ENCODE results near the gene EMP1. TPM values are rescaled to one million over a fixed set of nuclear protein-coding genes. Genes with fewer than 3 reads are reported as not detected.
A peak's percentile ranks its signal among the peaks of the same experiment; 100 is the strongest.

Gene EMP1
- total RNA-seq, 4 donors from 2014 or later: 43.2 to 837 (median 738) TPM

DNA sequence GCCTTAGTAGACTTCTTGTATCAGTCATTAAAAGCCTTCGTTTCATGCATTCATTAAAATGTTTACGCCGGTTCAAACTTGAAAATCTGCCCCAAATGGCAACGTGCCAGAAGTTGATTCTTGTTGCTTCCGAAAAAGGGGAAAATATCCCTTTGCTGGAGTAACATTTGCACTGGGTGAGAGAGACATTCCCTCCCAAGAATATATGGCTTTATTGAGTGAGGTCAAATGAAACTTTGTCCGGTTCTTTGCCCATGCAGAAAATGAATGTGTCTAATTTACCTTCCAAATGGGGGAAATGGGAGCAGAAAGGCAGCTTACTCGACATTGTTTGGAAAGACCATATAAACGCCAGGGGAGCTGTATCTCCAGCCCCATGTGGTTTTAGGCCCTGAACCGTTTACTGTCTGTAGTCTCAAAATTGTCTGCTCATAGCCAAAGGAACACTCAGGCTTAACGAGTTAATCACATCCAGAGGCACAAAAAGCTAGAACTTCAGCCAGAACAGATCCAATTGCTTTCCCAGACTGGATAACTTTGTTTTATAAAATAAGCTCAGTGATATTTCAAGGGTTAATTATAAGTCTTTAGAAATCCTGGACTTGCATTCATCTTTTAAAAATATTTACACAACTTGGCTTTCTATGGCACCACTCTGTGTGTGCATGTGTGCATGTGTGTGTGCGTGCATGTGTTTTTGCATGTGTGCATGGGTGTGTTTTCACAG, 2.9 kb upstream of the EMP1 start:
- TF ChIP-seq EP300 (IDR thresholded peaks at IDR 0.05; ENCODE audit: low read depth) (no peak), POLR2AphosphoS5 (IDR thresholded peaks at IDR 0.05) (no peak), POLR2A (IDR thresholded peaks at IDR 0.05) (no peak)
- TF ChIP-seq, protein P1, sequence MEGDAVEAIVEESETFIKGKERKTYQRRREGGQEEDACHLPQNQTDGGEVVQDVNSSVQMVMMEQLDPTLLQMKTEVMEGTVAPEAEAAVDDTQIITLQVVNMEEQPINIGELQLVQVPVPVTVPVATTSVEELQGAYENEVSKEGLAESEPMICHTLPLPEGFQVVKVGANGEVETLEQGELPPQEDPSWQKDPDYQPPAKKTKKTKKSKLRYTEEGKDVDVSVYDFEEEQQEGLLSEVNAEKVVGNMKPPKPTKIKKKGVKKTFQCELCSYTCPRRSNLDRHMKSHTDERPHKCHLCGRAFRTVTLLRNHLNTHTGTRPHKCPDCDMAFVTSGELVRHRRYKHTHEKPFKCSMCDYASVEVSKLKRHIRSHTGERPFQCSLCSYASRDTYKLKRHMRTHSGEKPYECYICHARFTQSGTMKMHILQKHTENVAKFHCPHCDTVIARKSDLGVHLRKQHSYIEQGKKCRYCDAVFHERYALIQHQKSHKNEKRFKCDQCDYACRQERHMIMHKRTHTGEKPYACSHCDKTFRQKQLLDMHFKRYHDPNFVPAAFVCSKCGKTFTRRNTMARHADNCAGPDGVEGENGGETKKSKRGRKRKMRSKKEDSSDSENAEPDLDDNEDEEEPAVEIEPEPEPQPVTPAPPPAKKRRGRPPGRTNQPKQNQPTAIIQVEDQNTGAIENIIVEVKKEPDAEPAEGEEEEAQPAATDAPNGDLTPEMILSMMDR (IDR thresholded peaks at IDR 0.05): no peak
- Histone ChIP-seq H3K27me3 (no peaks in the 10 kb centered on the region), H3K9me3 (no peaks in the 10 kb centered on the region), H3K36me3 (no peaks in the 10 kb centered on the region), H3K4me3 (no peak overlapping the region), H3K27ac (no peak overlapping the region), H3K4me1 (peaks cover 9 to 36% (median 17%) of the 10 kb centered on the region in 4 donors)
- WGBS, 2 donors (ENCODE audit: low coverage in 1 of 2): 57 to 69% methylated on average over 2 to 11 of the region's 11 CpGs
- intact Hi-C loops (cut with DNase I; ENCODE audit: low total_unique reads) (no loop called here), in situ Hi-C loops (cut with MboI; ENCODE audit: low pct_ligation_motif_present in 1 of 4, low pct_unique_long_range_greater_than_20kb in 1 of 4, low sequenced_read_pairs in 3 of 4) (no loop called here)
- DNase-seq: no peak

DNA sequence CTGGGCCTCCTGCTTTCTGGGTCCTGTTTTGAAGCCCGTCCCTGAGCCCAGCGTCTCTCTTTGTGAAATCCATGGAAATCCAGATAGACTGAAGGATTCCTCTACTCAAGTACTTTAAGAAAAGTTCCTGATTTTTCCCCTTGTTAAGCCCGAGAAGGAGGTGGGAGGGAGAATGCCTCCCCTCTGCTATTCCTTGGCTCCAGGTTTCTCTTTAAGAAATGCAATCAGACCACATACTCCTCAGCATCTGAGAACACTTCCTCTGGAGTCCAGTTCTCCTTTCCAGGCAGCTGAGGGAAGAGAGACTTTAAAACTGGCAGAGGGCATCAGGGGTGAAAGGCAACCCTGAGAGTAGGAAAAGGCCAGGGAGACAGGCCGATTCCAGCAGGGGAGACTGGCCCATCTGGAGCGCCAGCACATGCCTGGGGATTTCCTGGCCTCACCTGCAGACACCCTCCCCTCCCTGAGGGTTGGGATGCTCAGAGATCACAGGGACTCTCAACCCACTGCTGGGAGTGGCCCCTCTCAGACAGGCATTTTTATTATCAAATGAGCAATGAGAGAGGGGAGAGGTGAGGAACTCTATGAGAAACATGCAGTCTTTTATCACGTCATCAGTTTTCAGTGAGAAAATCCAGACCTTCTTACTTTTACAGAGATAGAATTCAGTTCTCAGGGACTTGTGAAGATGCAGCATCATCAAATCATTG, 2.0 kb upstream of the EMP1 start:
- in situ Hi-C loops (cut with MboI; ENCODE audit: low pct_ligation_motif_present in 1 of 4, low pct_unique_long_range_greater_than_20kb in 1 of 4, low sequenced_read_pairs in 3 of 4) (no loop called here), intact Hi-C loops (cut with DNase I; ENCODE audit: low total_unique reads) (loop anchor here (5.0 kb wide), 1 partner anchor 92 kb away; the partner anchor contains the start of gene GSG1)
- no peak for DNase-seq
- Histone ChIP-seq H3K27me3 (no peaks in the 10 kb centered on the region), H3K4me1 (peaks cover 9 to 43% (median 17%) of the 10 kb centered on the region in 4 donors), H3K36me3 (no peaks in the 10 kb centered on the region), H3K4me3 (no peak overlapping the region), H3K27ac (peak overlapping the region in 2 of 4 donors; percentile 60 to 91), H3K9me3 (no peaks in the 10 kb centered on the region)
- 58 to 63% methylated on average over 5 of the region's 6 CpGs for WGBS, 2 donors (ENCODE audit: low coverage in 1 of 2)
- no peak for TF ChIP-seq EP300 (IDR thresholded peaks at IDR 0.05; ENCODE audit: low read depth)
- no peak for TF ChIP-seq POLR2AphosphoS5 (IDR thresholded peaks at IDR 0.05)
- no peak for TF ChIP-seq POLR2A (IDR thresholded peaks at IDR 0.05)
- TF ChIP-seq, protein P1 (IDR thresholded peaks at IDR 0.05): no peak

DNA sequence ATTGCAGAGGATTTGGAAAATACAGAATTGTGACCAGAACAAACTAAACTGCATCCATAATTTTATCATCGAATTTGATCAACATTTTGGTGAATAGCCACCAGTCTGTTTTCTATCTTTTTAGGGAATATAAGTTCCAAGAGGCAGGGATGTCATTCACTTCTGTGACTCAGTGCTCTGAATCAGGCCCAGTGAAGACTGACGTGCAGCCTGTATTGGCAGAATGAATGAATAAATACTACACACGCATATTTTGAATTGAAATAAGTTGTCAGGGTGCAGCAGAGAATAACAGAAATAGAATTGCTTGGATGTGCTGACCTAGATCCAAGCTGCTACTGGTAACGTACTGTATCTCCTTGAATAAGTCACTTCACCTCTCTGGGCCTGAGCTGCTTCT, 1.3 kb upstream of the EMP1 start:
- no peaks in the 10 kb centered on the region for H3K36me3 ChIP-seq
- in situ Hi-C loops (cut with MboI; ENCODE audit: low pct_ligation_motif_present in 1 of 4, low pct_unique_long_range_greater_than_20kb in 1 of 4, low sequenced_read_pairs in 3 of 4): no loop called here
- no peak for DNase-seq
- H3K4me1 ChIP-seq: peaks cover 9 to 50% (median 19%) of the 10 kb centered on the region in 4 donors
- peak overlapping the region; percentile 67 to 91 (median 86) for H3K27ac ChIP-seq
- 77 to 87% methylated on average over 4 of the region's 4 CpGs for WGBS, 2 donors (ENCODE audit: low coverage in 1 of 2)
- no peak overlapping the region for H3K4me3 ChIP-seq
- TF ChIP-seq EP300 (IDR thresholded peaks at IDR 0.05; ENCODE audit: low read depth): no peak
- no peak for TF ChIP-seq POLR2AphosphoS5 (IDR thresholded peaks at IDR 0.05)
- TF ChIP-seq, protein P1 (IDR thresholded peaks at IDR 0.05): no peak
- no peak for TF ChIP-seq POLR2A (IDR thresholded peaks at IDR 0.05)
- no peaks in the 10 kb centered on the region for H3K27me3 ChIP-seq
- H3K9me3 ChIP-seq: no peaks in the 10 kb centered on the region
- intact Hi-C loops (cut with DNase I; ENCODE audit: low total_unique reads): loop anchor here (5.0 kb wide), 1 partner anchor 93 kb away; the partner anchor contains the start of gene GSG1

DNA sequence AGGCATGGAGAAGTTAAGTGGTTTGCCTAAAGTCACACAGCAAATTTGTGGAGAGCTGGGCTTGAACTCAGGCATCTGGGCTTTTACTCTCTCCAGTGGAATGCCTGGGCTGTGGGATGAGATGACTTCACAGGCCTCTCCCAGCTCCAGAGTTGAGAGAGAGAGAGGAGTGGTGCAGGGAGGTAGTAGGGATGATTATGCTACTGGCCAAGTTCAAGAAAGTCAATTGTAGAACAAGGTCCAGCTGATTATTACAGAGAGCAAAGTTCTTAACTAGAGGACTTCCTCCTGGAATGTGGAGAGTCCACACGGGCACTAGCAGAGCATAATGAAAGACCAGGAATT, 769 bp upstream of the EMP1 start:
- peak overlapping the region; percentile 67 to 91 (median 86) for H3K27ac ChIP-seq
- peaks cover 3% of the 10 kb centered on the region for H3K27me3 ChIP-seq
- intact Hi-C loops (cut with DNase I; ENCODE audit: low total_unique reads): loop anchor here (5.0 kb wide), 1 partner anchor 93 kb away; the partner anchor contains the start of gene GSG1
- peak overlapping the region in 1 of 4 donors; percentile 63 for H3K4me3 ChIP-seq
- H3K9me3 ChIP-seq: no peaks in the 10 kb centered on the region
- peak in 1 of 3 donors; percentile 65 for TF ChIP-seq POLR2AphosphoS5 (IDR thresholded peaks at IDR 0.05)
- TF ChIP-seq, protein P1 (IDR thresholded peaks at IDR 0.05): no peak
- in situ Hi-C loops (cut with MboI; ENCODE audit: low pct_ligation_motif_present in 1 of 4, low pct_unique_long_range_greater_than_20kb in 1 of 4, low sequenced_read_pairs in 3 of 4): no loop called here
- 8% methylated on average over 1 of the region's 1 CpG; no CpG with 5 or more reads in 1 of the 2 donors for WGBS, 2 donors (ENCODE audit: low coverage in 1 of 2)
- no peaks in the 10 kb centered on the region for H3K36me3 ChIP-seq
- H3K4me1 ChIP-seq: peaks cover 9 to 53% (median 19%) of the 10 kb centered on the region in 4 donors
- peak; percentile 61 for DNase-seq

All from transverse colon (tissue), 4 donors.